ENCODE results near the gene EHD2. TPM values are rescaled to one million over a fixed set of nuclear protein-coding genes. Genes with fewer than 3 reads are reported as not detected.
A peak's percentile ranks its signal among the peaks of the same experiment; 100 is the strongest.

Gene EHD2
- total and polyA plus RNA-seq, 4 donors = 68.0 to 190 (median 127) TPM

GRCh38 chr19:47778954-47779351, 65.7 kb downstream of the EHD2 start:
- Histone ChIP-seq H3K4me1 (ENCODE audit: control insufficient read depth in 5 of 5, insufficient read depth in 5 of 5, low read length in 5 of 5) (peaks cover 0 to 19% (median 5%) of the 10 kb centered on the region in 5 donors), H3K4me3 (peak overlapping the region; percentile 64), H3K27me3 (ENCODE audit: control insufficient read depth in 3 of 3, insufficient read depth in 3 of 3, low read length in 2 of 3) (no peaks in the 10 kb centered on the region), H3K36me3 (ENCODE audit: control insufficient read depth in 4 of 4, insufficient read depth in 4 of 4, low read length in 4 of 4) (peaks cover 0 to 23% (median 5%) of the 10 kb centered on the region in 4 donors), H3K9ac (ENCODE audit: insufficient read depth in 1 of 2, low read length in 2 of 2) (peak overlapping the region in 1 of 2 donors; percentile 79), H3K27ac (ENCODE audit: low read depth in 1 of 2, low read length in 1 of 2) (peak overlapping the region; percentile 97 to 98), H3K9me3 (ENCODE audit: control insufficient read depth in 4 of 4, insufficient read depth in 3 of 4, low read length in 3 of 4) (no peaks in the 10 kb centered on the region)
- ATAC-seq (ENCODE audit: insufficient read depth, low FRiP score) = peak; percentile 6
- DNase-seq = peak in 1 of 3 donors; percentile 33
- 1 to 2% methylated on average over 19 to 20 of the region's 20 CpGs for WGBS, 2 donors
- TF ChIP-seq, protein P1, sequence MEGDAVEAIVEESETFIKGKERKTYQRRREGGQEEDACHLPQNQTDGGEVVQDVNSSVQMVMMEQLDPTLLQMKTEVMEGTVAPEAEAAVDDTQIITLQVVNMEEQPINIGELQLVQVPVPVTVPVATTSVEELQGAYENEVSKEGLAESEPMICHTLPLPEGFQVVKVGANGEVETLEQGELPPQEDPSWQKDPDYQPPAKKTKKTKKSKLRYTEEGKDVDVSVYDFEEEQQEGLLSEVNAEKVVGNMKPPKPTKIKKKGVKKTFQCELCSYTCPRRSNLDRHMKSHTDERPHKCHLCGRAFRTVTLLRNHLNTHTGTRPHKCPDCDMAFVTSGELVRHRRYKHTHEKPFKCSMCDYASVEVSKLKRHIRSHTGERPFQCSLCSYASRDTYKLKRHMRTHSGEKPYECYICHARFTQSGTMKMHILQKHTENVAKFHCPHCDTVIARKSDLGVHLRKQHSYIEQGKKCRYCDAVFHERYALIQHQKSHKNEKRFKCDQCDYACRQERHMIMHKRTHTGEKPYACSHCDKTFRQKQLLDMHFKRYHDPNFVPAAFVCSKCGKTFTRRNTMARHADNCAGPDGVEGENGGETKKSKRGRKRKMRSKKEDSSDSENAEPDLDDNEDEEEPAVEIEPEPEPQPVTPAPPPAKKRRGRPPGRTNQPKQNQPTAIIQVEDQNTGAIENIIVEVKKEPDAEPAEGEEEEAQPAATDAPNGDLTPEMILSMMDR (IDR thresholded peaks at IDR 0.05; ENCODE audit: control extremely low read depth, extremely low read depth) = no peak

DNA sequence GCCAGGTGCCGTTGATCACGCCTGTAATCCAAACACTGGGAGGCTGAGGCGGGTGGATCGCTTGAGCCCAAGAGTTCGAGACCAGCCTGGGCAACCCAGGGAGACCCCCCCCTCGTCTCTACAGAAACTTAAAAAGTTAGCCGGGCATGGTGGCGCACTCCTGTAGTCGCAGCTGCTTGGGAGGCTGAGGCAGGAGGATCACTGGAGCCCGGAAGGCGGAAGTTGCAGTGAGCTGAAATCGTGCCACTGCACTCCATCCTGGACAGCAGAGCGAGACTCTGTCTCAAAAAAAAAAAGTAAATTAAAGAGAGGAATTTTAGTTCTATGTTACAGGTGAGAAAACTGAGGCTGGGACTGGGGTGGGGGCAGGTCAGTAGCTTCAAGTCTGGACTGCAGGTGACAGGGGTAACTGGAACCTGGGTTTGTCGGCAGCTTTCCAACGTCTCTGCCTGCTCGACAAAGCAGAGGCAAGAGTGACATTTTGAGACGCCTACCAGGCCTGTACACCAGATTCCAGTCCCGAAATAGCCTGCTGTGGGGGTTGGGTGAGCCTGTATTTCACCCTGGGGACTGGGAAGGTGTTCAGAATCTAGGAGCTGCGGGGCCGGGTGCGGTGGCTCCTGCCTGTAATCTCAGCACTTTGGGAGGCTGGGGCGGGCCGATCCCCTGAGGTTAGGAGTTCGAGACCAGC, 66.4 kb downstream of the EHD2 start:
- H3K27me3 ChIP-seq (ENCODE audit: control insufficient read depth in 3 of 3, insufficient read depth in 3 of 3, low read length in 2 of 3) = no peaks in the 10 kb centered on the region
- no peak for ATAC-seq (ENCODE audit: insufficient read depth, low FRiP score)
- H3K27ac ChIP-seq (ENCODE audit: low read depth in 1 of 2, low read length in 1 of 2) = peak overlapping the region; percentile 97 to 98
- TF ChIP-seq, protein P1 (IDR thresholded peaks at IDR 0.05; ENCODE audit: control extremely low read depth, extremely low read depth) = no peak
- peaks cover 0 to 30% (median 7%) of the 10 kb centered on the region in 4 donors for H3K36me3 ChIP-seq (ENCODE audit: control insufficient read depth in 4 of 4, insufficient read depth in 4 of 4, low read length in 4 of 4)
- no peak overlapping the region for H3K9ac ChIP-seq (ENCODE audit: insufficient read depth in 1 of 2, low read length in 2 of 2)
- H3K9me3 ChIP-seq (ENCODE audit: control insufficient read depth in 4 of 4, insufficient read depth in 3 of 4, low read length in 3 of 4) = no peaks in the 10 kb centered on the region
- peaks cover 0 to 19% (median 5%) of the 10 kb centered on the region in 5 donors for H3K4me1 ChIP-seq (ENCODE audit: control insufficient read depth in 5 of 5, insufficient read depth in 5 of 5, low read length in 5 of 5)
- peak overlapping the region; percentile 64 for H3K4me3 ChIP-seq
- WGBS, 2 donors = 51 to 76% methylated on average over 24 of the region's 24 CpGs
- peak in 1 of 3 donors; percentile 51 for DNase-seq

- H3K9me3 ChIP-seq (ENCODE audit: control insufficient read depth in 4 of 4, insufficient read depth in 3 of 4, low read length in 3 of 4) = no peaks in the 10 kb centered on the region
- WGBS, 2 donors = 69 to 86% methylated on average over 9 of the region's 9 CpGs
- ATAC-seq (ENCODE audit: insufficient read depth, low FRiP score) = no peak
- H3K27me3 ChIP-seq (ENCODE audit: control insufficient read depth in 3 of 3, insufficient read depth in 3 of 3, low read length in 2 of 3) = no peaks in the 10 kb centered on the region
- TF ChIP-seq, protein P1 (IDR thresholded peaks at IDR 0.05; ENCODE audit: control extremely low read depth, extremely low read depth) = no peak
- peaks cover 0 to 32% (median 8%) of the 10 kb centered on the region in 4 donors for H3K36me3 ChIP-seq (ENCODE audit: control insufficient read depth in 4 of 4, insufficient read depth in 4 of 4, low read length in 4 of 4)
- peak overlapping the region; percentile 97 to 98 for H3K27ac ChIP-seq (ENCODE audit: low read depth in 1 of 2, low read length in 1 of 2)
- H3K4me1 ChIP-seq (ENCODE audit: control insufficient read depth in 5 of 5, insufficient read depth in 5 of 5, low read length in 5 of 5) = peaks cover 0 to 19% (median 5%) of the 10 kb centered on the region in 5 donors
- no peak overlapping the region for H3K9ac ChIP-seq (ENCODE audit: insufficient read depth in 1 of 2, low read length in 2 of 2)
- peak overlapping the region; percentile 64 for H3K4me3 ChIP-seq
- DNase-seq = no peak
Observed at GRCh38 chr19:47780215-47780551, 67.0 kb downstream of the EHD2 start.

Measured in lung (tissue), 12 donors.